A549 (cell line): ENCODE results near the gene RNF130.

Experiments used
- CBX2 ChIP-seq: fragments of 200-600 bp; sonication (generic); IDR thresholded peaks from 2 replicates; pipeline ENCODE4 v1.6.1; 2016; ENCODE audit warnings: low read depth, mild to moderate bottlenecking, borderline replicate concordance
- CEBPB ChIP-seq, 2 experiments: fragments of >200 bp in 1 of 2; sonication (Bioruptor Twin) in 1 of 2; formaldehyde crosslinking in 1 of 2; IDR thresholded peaks; 2 replicates each; pipeline ENCODE4 v1.6.1; 2012 to 2016
- EHF ChIP-seq: fragments of 250-450 bp; sonication (Bioruptor Pico); IDR thresholded peaks from 2 replicates; pipeline ENCODE4 v1.5.0; 2020; ENCODE audit warnings: mild to moderate bottlenecking
- FOSL2 ChIP-seq, 2 experiments: fragments of 450-650 bp in 1 of 2; fragments of >200 bp in 1 of 2; sonication (Bioruptor Twin) in 1 of 2; formaldehyde crosslinking; IDR thresholded peaks; 2 replicates each; pipeline versions ENCODE4 v1.5.0 to v1.6.1; 2016 to 2020; ENCODE audit warnings: mild to moderate bottlenecking in 1 of 2, moderate library complexity in 1 of 2
- HDAC2 ChIP-seq: fragments of 200-600 bp; sonication (generic); IDR thresholded peaks from 2 replicates; pipeline ENCODE4 v1.6.1; 2016
- SMC3 ChIP-seq: fragments of >200 bp; sonication (Bioruptor Twin); formaldehyde crosslinking; IDR thresholded peaks from 3 replicates; pipeline ENCODE4 v1.6.1; 2018; ENCODE audit warnings: inconsistent platforms
- TF ChIP-seq, protein P1 (sequence below): fragments of >200 bp; sonication (Bioruptor Twin); formaldehyde crosslinking; IDR thresholded peaks from 3 replicates; pipeline ENCODE4 v1.5.1; 2016
- TF ChIP-seq, protein P2 (sequence below): fragments of 250-450 bp; sonication (Bioruptor Pico); IDR thresholded peaks from 2 replicates; pipeline ENCODE4 v1.5.0; 2020; ENCODE audit warnings: low read depth, mild to moderate bottlenecking, moderate library complexity
- TF ChIP-seq, protein P3 (sequence below): IDR thresholded peaks from 2 replicates; pipeline ENCODE4 v1.6.1; 2012

DNA sequence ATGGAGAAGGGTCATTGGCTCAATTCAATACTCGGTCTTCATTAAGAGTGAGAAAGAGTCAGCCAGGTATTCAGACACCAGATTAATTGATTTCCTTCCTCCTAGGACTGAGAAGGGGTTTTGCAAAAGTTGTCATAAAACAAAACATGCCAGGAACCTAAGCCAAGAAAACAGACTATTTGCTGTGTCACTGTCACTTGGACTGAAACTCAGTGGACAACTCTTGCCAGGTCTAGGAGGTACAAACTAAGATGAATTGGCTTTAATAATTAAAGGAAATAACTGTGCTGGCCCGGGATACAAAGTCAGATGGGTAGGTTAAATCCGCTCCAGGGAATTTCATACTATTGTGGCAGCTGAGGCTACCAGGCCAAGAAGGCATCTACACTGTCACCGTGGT, 92.8 kb downstream of the RNF130 start:
- TF ChIP-seq HDAC2 (no peak), CBX2 (no peak), EHF (CRISPR knock-in tag) (no peak), SMC3 (no peak), FOSL2 (IDR thresholded peaks at IDR 0.05) (no peak), FOSL2 (CRISPR knock-in tag; IDR thresholded peaks at IDR 0.05) (no peak), CEBPB (IDR thresholded peaks at IDR 0.05) (no peak)
- TF ChIP-seq, protein P1, sequence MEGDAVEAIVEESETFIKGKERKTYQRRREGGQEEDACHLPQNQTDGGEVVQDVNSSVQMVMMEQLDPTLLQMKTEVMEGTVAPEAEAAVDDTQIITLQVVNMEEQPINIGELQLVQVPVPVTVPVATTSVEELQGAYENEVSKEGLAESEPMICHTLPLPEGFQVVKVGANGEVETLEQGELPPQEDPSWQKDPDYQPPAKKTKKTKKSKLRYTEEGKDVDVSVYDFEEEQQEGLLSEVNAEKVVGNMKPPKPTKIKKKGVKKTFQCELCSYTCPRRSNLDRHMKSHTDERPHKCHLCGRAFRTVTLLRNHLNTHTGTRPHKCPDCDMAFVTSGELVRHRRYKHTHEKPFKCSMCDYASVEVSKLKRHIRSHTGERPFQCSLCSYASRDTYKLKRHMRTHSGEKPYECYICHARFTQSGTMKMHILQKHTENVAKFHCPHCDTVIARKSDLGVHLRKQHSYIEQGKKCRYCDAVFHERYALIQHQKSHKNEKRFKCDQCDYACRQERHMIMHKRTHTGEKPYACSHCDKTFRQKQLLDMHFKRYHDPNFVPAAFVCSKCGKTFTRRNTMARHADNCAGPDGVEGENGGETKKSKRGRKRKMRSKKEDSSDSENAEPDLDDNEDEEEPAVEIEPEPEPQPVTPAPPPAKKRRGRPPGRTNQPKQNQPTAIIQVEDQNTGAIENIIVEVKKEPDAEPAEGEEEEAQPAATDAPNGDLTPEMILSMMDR, result no peak
- TF ChIP-seq, protein P2, sequence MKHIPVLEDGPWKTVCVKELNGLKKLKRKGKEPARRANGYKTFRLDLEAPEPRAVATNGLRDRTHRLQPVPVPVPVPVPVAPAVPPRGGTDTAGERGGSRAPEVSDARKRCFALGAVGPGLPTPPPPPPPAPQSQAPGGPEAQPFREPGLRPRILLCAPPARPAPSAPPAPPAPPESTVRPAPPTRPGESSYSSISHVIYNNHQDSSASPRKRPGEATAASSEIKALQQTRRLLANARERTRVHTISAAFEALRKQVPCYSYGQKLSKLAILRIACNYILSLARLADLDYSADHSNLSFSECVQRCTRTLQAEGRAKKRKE (CRISPR knock-in tag), result no peak
- TF ChIP-seq, protein P3, sequence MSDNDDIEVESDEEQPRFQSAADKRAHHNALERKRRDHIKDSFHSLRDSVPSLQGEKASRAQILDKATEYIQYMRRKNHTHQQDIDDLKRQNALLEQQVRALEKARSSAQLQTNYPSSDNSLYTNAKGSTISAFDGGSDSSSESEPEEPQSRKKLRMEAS, result no peak
